HG02571 (cell line): Measurements from ENCODE around the gene OR8B12.
"Not testable (repeated sequence)": the region's sequence is repeated elsewhere in the genome, so short reads cannot be mapped to it uniquely, and the experiment has no call there.

ENCODE experiments used
- ATAC-seq: cut with Tn5 transposase; IDR thresholded peaks from one replicate; pipeline ENCODE4 v1.9.1; 2021; ENCODE audit warnings: mild to moderate bottlenecking, moderate library complexity; ENCODE audit not compliant: unreplicated experiment

The OR8B12 gene

GRCh38 chr11:124533626-124534025 is 9.8 kb downstream of the OR8B12 start:
- no peak for ATAC-seq

- ATAC-seq: no peak
Observed at GRCh38 chr11:124520550-124520854, 23.0 kb downstream of the OR8B12 start.

DNA sequence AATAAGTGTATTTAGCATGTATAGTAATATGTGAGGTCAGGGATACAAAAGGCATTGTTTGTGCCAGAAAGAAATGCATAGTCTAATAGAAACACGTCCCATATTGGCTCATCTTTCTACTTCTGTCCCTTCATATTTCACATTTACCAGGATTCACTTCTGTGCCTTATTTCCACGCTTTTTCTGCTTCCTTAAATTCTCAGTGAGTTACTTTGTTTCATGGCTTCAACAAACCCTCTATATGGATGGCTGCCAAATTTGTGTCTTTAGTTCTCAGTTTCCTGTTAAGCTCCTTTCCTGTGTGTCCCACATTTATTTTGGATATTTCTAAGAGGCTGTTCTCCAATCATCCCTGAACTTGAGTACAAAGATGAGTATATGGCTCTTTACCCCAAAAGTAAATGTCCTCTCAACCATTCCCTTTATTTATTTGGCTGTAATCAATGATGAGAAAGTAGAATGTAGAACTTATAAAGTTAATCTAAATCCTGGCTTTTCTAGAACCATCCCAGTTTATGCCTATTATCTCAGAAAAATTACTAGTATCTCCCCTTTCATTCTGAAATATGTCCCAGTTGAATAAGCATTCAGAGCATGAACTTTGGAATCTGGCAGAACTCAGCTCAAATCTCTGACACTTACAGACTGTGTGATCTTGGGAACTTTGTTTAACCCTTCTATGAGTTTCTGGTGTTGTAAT is 23.5 kb downstream of the OR8B12 start:
- no peak for ATAC-seq

DNA sequence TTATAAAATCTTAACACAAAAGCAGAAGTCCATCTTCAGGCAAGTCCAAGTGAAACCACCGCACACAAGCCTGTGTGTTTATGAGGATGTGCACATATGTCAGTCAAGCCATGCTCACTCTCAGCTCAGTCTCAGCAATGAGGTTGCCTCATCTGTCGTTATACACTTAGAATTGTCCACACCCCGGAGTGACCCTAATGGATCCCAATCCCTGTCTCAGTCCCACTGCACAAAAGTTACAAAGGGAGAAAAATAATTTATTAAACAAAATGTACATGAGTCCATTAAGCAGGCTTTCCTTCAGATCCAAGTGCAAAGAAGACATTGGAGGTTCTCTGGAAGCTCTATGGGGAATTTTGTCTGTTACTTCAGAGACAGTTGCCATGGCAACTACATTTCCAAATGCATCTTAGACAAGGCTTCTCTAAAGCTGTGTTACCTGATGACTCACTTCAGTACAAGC is 24.4 kb downstream of the OR8B12 start:
- ATAC-seq: no peak

DNA sequence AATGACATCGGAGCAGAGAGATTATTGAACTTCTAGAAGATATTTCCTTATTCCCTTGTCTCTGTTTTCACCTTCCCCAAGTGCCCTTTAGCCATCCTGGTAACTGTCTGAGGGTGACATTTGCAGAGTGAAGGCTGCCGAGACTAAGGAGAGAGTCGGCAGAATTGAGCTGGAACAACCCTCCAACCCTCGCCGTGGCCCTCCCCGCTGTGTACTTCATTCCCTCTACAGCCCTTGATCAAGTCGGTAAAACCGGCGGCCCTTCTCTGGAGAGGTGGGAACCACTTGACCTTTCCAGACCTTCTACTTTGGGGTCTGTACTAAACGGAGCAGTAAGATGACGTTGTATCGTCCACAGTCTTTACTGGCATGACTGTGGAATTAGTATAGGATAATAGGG is 26.1 kb downstream of the OR8B12 start:
- ATAC-seq: no peak

- ATAC-seq: not testable (repeated sequence)
Observed at GRCh38 chr11:124514675-124515074, 28.8 kb downstream of the OR8B12 start.

DNA sequence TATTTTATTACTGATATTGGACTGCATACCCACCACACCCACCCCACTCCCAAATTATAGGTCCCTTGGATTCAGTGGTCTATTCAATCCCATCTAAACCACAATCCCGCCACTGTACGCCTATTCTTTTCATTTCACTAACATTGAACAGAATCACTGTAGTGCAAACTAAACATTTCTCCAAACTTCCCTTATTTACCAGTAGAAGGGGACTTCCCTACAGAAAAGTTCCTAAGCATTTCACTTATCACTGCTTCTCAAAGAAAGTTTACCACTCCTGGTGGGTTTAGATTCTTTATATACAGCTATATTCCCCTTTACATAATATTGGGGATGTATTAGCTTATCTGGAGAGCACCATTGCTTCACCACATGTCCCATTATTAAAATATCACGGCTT is 29.3 kb downstream of the OR8B12 start:
- ATAC-seq: no peak

DNA sequence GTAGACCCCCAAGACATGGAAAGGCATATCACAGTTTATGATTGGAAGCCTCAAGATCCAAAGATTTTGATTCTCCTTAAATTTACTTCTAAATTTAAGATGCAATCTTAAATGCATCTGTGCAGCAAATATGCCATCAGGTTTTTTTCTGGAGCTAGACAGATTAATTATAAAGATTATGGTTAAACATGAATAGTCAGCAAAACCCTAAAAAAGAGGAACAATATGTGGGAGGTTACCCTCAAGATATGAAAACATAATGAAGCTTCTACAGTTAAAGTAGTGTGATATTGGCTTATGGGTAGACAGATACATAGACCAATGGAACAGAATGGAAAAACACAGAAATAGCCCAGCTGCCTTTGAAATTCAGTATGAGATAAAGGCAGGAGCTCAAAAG is 31.7 kb downstream of the OR8B12 start:
- no peak for ATAC-seq

- ATAC-seq: no peak
Observed at GRCh38 chr11:124510279-124510678, 33.2 kb downstream of the OR8B12 start.

DNA sequence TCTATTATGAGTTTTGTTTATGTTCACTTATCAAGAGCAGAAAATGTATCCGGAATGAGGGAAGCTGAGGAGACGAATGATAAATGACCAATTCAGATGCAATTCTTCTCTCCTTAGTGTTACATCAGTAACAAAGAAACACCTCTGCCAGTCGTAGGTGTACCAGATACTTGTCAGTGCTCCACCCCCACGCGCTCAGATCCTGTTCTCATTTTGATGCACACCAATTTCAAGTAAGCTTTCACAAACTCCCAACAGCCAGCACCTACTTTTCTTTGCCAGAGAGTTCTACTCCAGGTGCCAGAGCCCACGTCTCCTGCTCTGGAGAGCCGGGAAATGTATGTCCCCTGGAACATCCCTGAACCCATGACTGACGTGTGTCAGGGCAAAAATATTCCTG is 43.7 kb downstream of the OR8B12 start:
- ATAC-seq: no peak

GRCh38 chr11:124493016-124493655 is 50.3 kb downstream of the OR8B12 start:
- ATAC-seq: no peak
